MCF 10A (cell line): ENCODE measurements around the gene GADD45A. TPM values are rescaled to one million over a fixed set of nuclear protein-coding genes. Genes with fewer than 3 reads are reported as not detected.

Experiments used
- BruUV-seq: library from RNA; stranded (reverse); fragments of 400-500 nt; replicated peaks from 2 replicates; lab custom pipeline; 2021; lab: Mats Ljungman, UMichigan
- CTCF ChIA-PET: fragments of 300-600 bp; sonication (Branson Sonifier 250); formaldehyde crosslinking; extraction: SDS; loops from one replicate; lab custom pipeline; 2021; ENCODE audit warnings: antibody characterized with exemption, inconsistent platforms; lab: Yijun Ruan, JAX
- POLR2A ChIA-PET: fragments of 300-600, 350-650 bp; sonication (Branson Sonifier 250); formaldehyde crosslinking; extraction: SDS; loops from one replicate; lab custom pipeline; 2020; ENCODE audit warnings: antibody characterized with exemption, inconsistent platforms; lab: Yijun Ruan, JAX
- DNase-seq: peaks from one replicate; pipeline ENCODE4 v3.0.0-alpha.2; 2018; ENCODE audit not compliant: unreplicated experiment
- H3K27ac Mint-ChIP-seq: one replicate; pipeline ENCODE4 v1.8.0; 2022; ENCODE audit warnings: mild to moderate bottlenecking, low read depth, mixed read lengths; ENCODE audit not compliant: unreplicated experiment
- H3K27me3 Mint-ChIP-seq: one replicate; pipeline ENCODE4 v1.8.0; 2022; ENCODE audit warnings: mixed read lengths; ENCODE audit not compliant: insufficient read depth, unreplicated experiment
- H3K36me3 Mint-ChIP-seq: one replicate; pipeline ENCODE4 v1.8.0; 2022; ENCODE audit warnings: mild to moderate bottlenecking, moderate library complexity, mixed read lengths; ENCODE audit not compliant: insufficient read depth, unreplicated experiment
- H3K4me1 Mint-ChIP-seq: one replicate; pipeline ENCODE4 v1.8.0; 2022; ENCODE audit warnings: mixed read lengths; ENCODE audit not compliant: insufficient read depth, unreplicated experiment
- H3K4me3 Mint-ChIP-seq: one replicate; pipeline ENCODE4 v1.8.0; 2022; ENCODE audit warnings: mild to moderate bottlenecking, moderate library complexity, mixed read lengths; ENCODE audit not compliant: unreplicated experiment
- H3K9me3 Mint-ChIP-seq: one replicate; pipeline ENCODE4 v1.8.0; 2022; ENCODE audit warnings: mixed read lengths; ENCODE audit not compliant: unreplicated experiment
- CTCF ChIP-seq: fragments of 200-600 bp; IDR thresholded peaks from one replicate; pipeline ENCODE4 v1.8.0; 2022; ENCODE audit warnings: antibody characterized with exemption, mild to moderate bottlenecking; ENCODE audit not compliant: unreplicated experiment
- intact Hi-C: fragments of 100-400 bp; cut with micrococcal nuclease; formaldehyde crosslinking; loops from 2 replicates; pipeline ENCODE4 v1.14.1; 2022
- total RNA-seq: library from RNA; stranded (reverse); gene quantifications from 2 replicates; pipeline ENCODE4 v1.2.3, GENCODE V29; 2022

The GADD45A gene
- total RNA-seq, 1 experiment from 2014 or later = 225 TPM

GRCh38 chr1:67705735-67706453, 20.9 kb downstream of the GADD45A start:
- Mint-ChIP-seq H3K27me3 (no peaks in the 10 kb centered on the region), H3K4me1 (peaks cover 22% of the 10 kb centered on the region), H3K4me3 (no peak overlapping the region), H3K27ac (no peak overlapping the region), H3K36me3 (peaks cover 43% of the 10 kb centered on the region), H3K9me3 (no peaks in the 10 kb centered on the region)
- no peak for TF ChIP-seq CTCF
- BruUV-seq = no TSS peak
- DNase-seq = no peak
- intact Hi-C loops = no loop called here
- ChIA-PET POLR2A (interaction anchor here (1.5 to 3.1 kb wide), 2 partner anchors 14 to 19 kb away, joined by 4 to 9 read pairs; no protein-coding TSS in a partner anchor), CTCF (interaction anchor here (1.0 to 2.5 kb wide), 2 partner anchors 14 to 145 kb away, joined by 3 to 10 read pairs; no protein-coding TSS in a partner anchor)

GRCh38 chr1:67708606-67709005, 23.6 kb downstream of the GADD45A start:
- ChIA-PET POLR2A (interaction anchor here (0.6 to 3.4 kb wide), 16 partner anchors 11 to 778 kb away, joined by 3 to 43 read pairs (median 4); partner anchors contain the start of gene GADD45A), CTCF (interaction anchor here (0.6 to 2.4 kb wide), 11 partner anchors 9 to 659 kb away, joined by 3 to 13 read pairs (median 3); no protein-coding TSS in a partner anchor)
- intact Hi-C loops = loop anchor here (2.0 kb wide), 2 partner anchors 22 to 40 kb away; no protein-coding TSS in a partner anchor
- no peak overlapping the region for H3K4me3 Mint-ChIP-seq
- peaks cover 31% of the 10 kb centered on the region for H3K4me1 Mint-ChIP-seq
- BruUV-seq = no TSS peak
- H3K9me3 Mint-ChIP-seq = no peaks in the 10 kb centered on the region
- no peaks in the 10 kb centered on the region for H3K27me3 Mint-ChIP-seq
- peak; percentile 85 for DNase-seq
- TF ChIP-seq CTCF = no peak
- peak overlapping the region; percentile 28 for H3K27ac Mint-ChIP-seq
- peaks cover 40% of the 10 kb centered on the region for H3K36me3 Mint-ChIP-seq

DNA sequence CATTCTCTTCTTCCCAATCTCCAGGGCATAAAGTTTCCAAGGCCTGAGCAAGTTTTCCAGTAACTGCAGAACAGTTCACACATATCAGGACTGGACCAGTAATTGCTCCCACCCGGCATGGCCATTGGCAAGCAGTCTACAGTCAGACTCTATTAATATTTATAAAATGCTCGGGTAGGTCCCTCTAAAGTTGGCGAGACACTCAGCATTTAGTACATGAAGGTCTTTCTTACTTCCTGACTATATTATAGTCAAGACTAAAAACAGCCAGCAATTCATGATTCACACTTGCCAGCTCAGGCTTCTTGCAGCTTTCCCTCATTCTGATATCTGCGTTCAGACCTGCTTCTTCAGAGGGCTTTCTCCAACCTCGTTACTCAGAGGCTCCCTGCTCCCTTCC, 25.4 kb downstream of the GADD45A start:
- intact Hi-C loops = no loop called here
- ChIA-PET CTCF (interaction anchor here (0.6 kb wide), 1 partner anchor 1979 kb away, joined by 3 read pairs; no protein-coding TSS in a partner anchor), POLR2A (interaction anchor here (0.8 to 9.8 kb wide), 8 partner anchors 9 to 106 kb away, joined by 3 to 130 read pairs (median 5); partner anchors contain the start of gene GADD45A)
- DNase-seq = no peak
- Mint-ChIP-seq H3K4me3 (no peak overlapping the region), H3K4me1 (peaks cover 37% of the 10 kb centered on the region), H3K27ac (peak overlapping the region; percentile 80), H3K27me3 (no peaks in the 10 kb centered on the region), H3K36me3 (peaks cover 24% of the 10 kb centered on the region), H3K9me3 (no peaks in the 10 kb centered on the region)
- no TSS peak for BruUV-seq
- TF ChIP-seq CTCF = no peak
